GM19467 (cell line): Measurements from ENCODE around the gene JAKMIP2.
"Not testable (repeated sequence)": the region's sequence is repeated elsewhere in the genome, so short reads cannot be mapped to it uniquely, and the experiment has no call there.

ENCODE experiments used
- ATAC-seq: cut with Tn5 transposase; IDR thresholded peaks from one replicate; pipeline ENCODE4 v1.9.1; 2021; ENCODE audit warnings: mild to moderate bottlenecking, moderate library complexity; ENCODE audit not compliant: unreplicated experiment

The JAKMIP2 gene

GRCh38 chr5:147750065-147750464 is 32.5 kb downstream of the JAKMIP2 start:
- no peak for ATAC-seq

DNA sequence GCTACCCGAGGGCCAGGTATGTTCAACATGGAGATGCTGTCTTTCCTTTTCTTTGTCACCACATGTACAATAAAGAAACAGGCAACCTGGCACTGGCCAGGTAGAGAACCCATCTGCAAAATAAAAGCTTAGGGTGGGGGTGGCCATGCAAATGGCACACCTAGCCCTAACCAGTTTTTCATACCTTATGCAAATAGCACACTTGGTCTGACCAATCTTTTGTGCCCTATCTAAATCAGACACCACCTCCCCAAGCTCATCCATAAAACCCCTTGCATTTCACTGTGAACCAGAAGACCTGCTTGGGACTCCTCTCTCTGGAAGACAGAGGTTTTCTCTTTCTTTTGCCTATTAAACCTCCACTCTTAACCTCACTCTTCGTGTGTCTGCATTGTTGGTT is 33.9 kb downstream of the JAKMIP2 start:
- no peak for ATAC-seq

DNA sequence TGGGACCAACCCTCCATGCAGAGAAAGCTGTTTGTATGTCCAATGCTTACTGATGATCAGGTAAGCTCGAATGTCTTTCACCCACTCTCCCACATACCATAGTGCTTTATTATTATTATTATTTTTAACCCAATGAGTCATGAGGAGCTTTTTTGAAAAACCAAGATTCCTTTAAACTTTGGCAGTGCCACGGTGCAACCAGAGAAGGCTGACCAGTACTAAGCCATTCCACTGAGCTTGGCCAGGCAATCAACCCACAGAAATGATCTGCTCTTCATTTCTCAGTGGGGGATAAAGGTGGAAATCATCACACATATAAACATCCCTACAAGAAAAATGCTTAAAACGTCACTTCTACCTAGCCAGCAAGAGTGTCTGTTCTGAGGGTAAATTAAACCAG is 35.5 kb downstream of the JAKMIP2 start:
- no peak for ATAC-seq

GRCh38 chr5:147743678-147744374 is 38.7 kb downstream of the JAKMIP2 start:
- no peak for ATAC-seq

DNA sequence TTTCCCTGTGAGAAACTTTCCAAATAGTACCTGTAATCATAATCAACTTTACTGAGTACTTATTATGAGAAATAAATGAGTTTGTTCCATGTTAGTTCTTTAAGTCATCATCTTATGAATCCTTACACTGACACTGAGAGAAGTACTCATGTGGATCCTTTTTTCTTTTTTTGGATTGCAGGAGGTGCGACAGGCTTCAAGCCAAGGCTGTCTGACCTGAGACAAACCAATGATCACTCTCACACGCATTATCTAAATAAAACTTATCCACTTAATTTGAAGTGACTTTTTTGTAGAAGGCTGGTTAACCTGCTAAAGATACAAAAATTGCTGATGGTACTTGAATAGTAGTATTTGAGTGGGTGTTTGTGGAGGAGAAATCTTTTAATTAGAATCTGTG is 39.5 kb downstream of the JAKMIP2 start:
- ATAC-seq: no peak

- ATAC-seq: no peak
These were observed 40.4 kb downstream of the JAKMIP2 start for GRCh38 chr5:147742151-147742550.

GRCh38 chr5:147740864-147741263 is 41.7 kb downstream of the JAKMIP2 start:
- no peak for ATAC-seq

DNA sequence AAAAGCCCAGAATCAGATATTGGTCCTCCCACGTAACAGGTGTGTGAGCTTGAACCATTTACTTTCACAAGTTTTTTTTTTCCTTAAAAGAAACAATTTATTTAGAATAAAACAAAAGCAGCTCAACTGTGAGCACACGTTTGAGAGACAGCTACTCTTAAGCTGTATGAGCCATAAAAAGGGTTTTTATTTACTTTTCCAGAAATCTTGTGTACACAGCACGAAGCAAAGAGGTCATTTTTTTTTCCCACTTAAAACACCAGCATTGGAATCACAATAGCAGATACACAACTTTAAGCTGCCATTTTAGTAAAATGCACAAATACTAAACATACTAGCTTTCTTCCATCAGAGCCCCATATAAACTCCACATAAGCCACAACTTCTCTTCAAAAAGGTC is 44.6 kb downstream of the JAKMIP2 start:
- no peak for ATAC-seq

GRCh38 chr5:147735621-147736125 is 46.9 kb downstream of the JAKMIP2 start:
- ATAC-seq: no peak

DNA sequence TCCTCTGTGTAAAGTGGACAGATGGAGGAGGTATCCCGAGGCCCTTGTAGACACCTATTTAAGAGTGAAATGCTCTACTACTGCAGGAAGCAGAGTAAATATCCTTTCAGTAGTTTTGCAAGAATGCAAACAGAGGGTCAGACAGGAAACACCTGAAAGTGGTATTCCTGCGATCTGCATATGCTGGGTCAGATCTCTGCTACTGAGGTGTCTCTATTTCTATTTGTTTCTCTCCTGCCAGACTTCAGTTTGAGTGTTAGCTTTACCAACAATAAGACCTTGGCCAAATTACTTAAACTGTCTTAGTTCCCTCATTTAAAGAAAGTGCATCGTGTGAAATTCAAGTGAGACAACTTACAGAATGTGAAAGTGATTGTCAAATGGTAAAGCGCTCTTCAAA is 47.6 kb downstream of the JAKMIP2 start:
- no peak for ATAC-seq

GRCh38 chr5:147733075-147733474 is 49.5 kb downstream of the JAKMIP2 start:
- no peak for ATAC-seq

GRCh38 chr5:147732291-147732883 is 50.1 kb downstream of the JAKMIP2 start:
- ATAC-seq: no peak

GRCh38 chr5:147731431-147732290 is 50.9 kb downstream of the JAKMIP2 start:
- no peak for ATAC-seq

- no peak for ATAC-seq
These were observed 55.3 kb downstream of the JAKMIP2 start for GRCh38 chr5:147727200-147727599.

GRCh38 chr5:147721191-147721960 is 61.2 kb downstream of the JAKMIP2 start:
- ATAC-seq: not testable (repeated sequence)

DNA sequence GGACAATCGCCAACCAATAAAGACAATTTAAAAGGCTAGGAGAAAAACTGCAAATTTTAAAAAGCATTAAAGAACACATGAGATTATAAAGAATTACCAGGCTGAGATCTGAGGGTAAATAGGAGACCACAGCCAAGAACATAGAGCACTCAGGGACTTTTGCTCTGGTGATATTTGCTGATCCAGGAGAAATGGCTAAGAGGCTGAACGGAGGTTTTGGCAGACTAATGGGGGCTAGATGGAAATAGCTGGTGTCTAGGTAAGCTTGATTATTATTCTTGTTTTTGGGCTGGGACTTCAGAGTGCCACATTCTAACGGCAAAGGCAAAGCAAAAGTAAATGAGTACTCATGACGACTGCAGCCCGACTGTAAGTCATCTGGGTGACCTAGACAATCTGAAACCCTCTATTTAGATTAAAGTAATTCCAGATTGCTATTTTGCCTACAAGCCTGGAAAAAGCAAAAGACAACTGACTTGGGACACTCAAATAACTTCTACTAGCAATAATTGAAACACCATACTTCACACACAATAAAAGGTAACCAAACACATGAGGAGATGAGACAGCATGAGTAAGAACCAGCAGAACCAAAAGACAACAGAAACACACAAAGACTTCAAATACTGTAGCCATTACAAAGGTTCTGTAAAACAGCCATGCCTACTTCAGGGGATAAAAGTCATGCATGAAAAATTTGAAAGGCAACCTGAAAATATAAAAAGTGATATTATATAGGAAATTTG is 68.8 kb downstream of the JAKMIP2 start:
- no peak for ATAC-seq

DNA sequence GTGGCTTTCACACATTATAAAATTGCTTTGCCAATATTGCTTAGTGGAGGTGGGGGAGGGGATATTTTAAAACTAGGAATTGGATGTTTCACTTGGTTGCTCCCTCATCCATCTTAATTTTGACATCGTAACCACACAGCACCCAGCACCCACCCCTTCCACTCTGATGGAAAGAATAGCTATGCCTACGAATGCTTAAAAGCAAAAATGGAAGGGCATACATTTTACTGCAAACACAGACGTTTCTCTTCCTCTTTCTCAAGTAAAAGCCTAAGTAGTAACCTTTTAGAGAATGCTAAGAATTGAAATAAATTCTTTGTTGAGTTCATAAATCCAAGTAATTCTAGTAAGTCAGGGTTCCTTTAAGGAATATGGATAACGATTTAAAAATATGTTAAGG is 69.9 kb downstream of the JAKMIP2 start:
- ATAC-seq: no peak

GRCh38 chr5:147712019-147712418 is 70.5 kb downstream of the JAKMIP2 start:
- no peak for ATAC-seq

GRCh38 chr5:147711019-147711418 is 71.5 kb downstream of the JAKMIP2 start:
- ATAC-seq: no peak

DNA sequence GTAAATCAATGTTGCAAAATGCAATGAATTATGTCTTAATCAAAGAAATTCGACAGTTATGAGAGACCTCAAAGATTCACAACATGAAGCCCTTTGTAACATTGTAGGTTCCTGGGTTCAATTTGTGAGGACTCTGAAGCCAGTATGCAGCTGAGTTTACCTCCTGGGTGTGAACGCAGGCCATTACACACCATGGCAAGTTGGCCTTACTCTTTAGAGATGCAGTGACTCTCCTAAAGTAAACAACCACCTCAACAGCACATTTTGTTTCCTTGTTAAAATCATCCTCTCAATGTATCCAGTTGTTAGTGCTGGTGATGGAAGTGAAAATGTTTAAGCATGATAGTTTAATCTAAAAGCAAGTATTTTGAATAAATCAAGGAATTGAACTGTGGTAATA is 73.8 kb downstream of the JAKMIP2 start:
- no peak for ATAC-seq
